PC-9 (cell line): ENCODE data around the gene LEFTY2. TPM values are rescaled to one million over a fixed set of nuclear protein-coding genes. Genes with fewer than 3 reads are reported as not detected.
"Not testable (repeated sequence)": the region's sequence is repeated elsewhere in the genome, so short reads cannot be mapped to it uniquely, and the experiment has no call there.

Experiments used
- BruUV-seq: library from RNA; stranded (reverse); fragments of 400-500 nt; replicated peaks from 2 replicates; lab custom pipeline; 2021; lab: Mats Ljungman, UMichigan
- CTCF ChIA-PET: fragments of 300-600 bp; sonication (Branson Sonifier 250); formaldehyde crosslinking; loops from one replicate; lab custom pipeline; 2022; ENCODE audit warnings: antibody characterized with exemption; lab: Charles Lee
- POLR2A ChIA-PET: fragments of 300-600 bp; sonication (Branson Sonifier 250); formaldehyde crosslinking; loops from one replicate; lab custom pipeline; 2022; ENCODE audit warnings: antibody characterized with exemption; ENCODE audit not compliant: unreplicated experiment; lab: Charles Lee
- DNase-seq, 2 experiments: peaks; one replicate each; pipeline versions ENCODE4 v3.0.0 to v3.0.0-alpha.2; 2015 to 2022; ENCODE audit warnings: mixed read lengths in 1 of 2
- H2AFZ ChIP-seq: fragments of 200-600 bp; sonication (generic); 2 replicates; pipeline ENCODE4 v1.8.1; 2017; ENCODE audit warnings: antibody characterized with exemption
- H3F3A ChIP-seq: fragments of 200-600 bp; sonication (generic); 2 replicates; pipeline ENCODE4 v1.8.1; 2017; ENCODE audit warnings: antibody characterized with exemption, mild to moderate bottlenecking, low read depth; ENCODE audit not compliant: insufficient read depth
- H3K27ac ChIP-seq: fragments of 200-600 bp; sonication (generic); 2 replicates; pipeline ENCODE4 v1.6.1; 2016; ENCODE audit warnings: mixed run types
- H3K27me3 ChIP-seq: fragments of 200-600 bp; sonication (generic); 2 replicates; pipeline ENCODE4 v1.6.1; 2016; ENCODE audit warnings: low read depth, mixed run types; ENCODE audit not compliant: insufficient read depth
- H3K36me3 ChIP-seq: fragments of 200-600 bp; sonication (generic); 2 replicates; pipeline ENCODE4 v1.6.1; 2016; ENCODE audit warnings: low read depth, mixed run types
- H3K4me1 ChIP-seq: fragments of 200-600 bp; sonication (generic); replicated peaks from 2 replicates; pipeline ENCODE4 v1.6.1; 2016; ENCODE audit warnings: mixed run types; ENCODE audit not compliant: insufficient read depth
- H3K4me2 ChIP-seq: fragments of 200-600 bp; sonication (generic); 2 replicates; pipeline ENCODE4 v1.6.1; 2017; ENCODE audit warnings: mixed run types
- H3K4me3 ChIP-seq: fragments of 200-600 bp; sonication (generic); 2 replicates; pipeline ENCODE4 v1.6.1; 2016; ENCODE audit warnings: mixed run types
- H3K79me2 ChIP-seq: fragments of 200-600 bp; sonication (generic); 2 replicates; pipeline ENCODE4 v1.6.1; 2017; ENCODE audit warnings: low read depth, mixed run types
- H3K9me2 ChIP-seq: fragments of 200-600 bp; sonication (generic); 2 replicates; pipeline ENCODE4 v1.8.1; 2017; ENCODE audit warnings: mild to moderate bottlenecking; ENCODE audit not compliant: insufficient read depth
- H3K9me3 ChIP-seq: fragments of 200-600 bp; sonication (generic); 2 replicates; pipeline ENCODE4 v1.8.1; 2016; ENCODE audit warnings: low read depth; ENCODE audit not compliant: insufficient read depth
- H4K20me1 ChIP-seq: fragments of 200-600 bp; sonication (generic); 2 replicates; pipeline ENCODE4 v1.8.1; 2017; ENCODE audit not compliant: insufficient read depth
- EZH2 ChIP-seq: fragments of 200-600 bp; sonication (generic); IDR thresholded peaks from 2 replicates; pipeline ENCODE4 v1.8.0; 2017; ENCODE audit warnings: antibody characterized with exemption, low read depth
- intact Hi-C: fragments of 100-400 bp; cut with micrococcal nuclease; formaldehyde crosslinking; loops from one replicate; pipeline ENCODE4 v1.10.0; 2022; ENCODE audit not compliant: unreplicated experiment
- total RNA-seq: library from RNA; stranded (reverse); gene quantifications from 2 replicates; pipeline ENCODE4 v1.2.3, GENCODE V29; 2021
- TF ChIP-seq, protein P1 (sequence below): fragments of 200-600 bp; sonication (generic); conservative IDR thresholded peaks from 2 replicates; pipeline ENCODE4 v1.6.1; 2017; ENCODE audit warnings: mixed run types, antibody characterized with exemption, mild to moderate bottlenecking, moderate library complexity

The LEFTY2 gene
- total RNA-seq, 1 experiment from 2014 or later: not detected

DNA sequence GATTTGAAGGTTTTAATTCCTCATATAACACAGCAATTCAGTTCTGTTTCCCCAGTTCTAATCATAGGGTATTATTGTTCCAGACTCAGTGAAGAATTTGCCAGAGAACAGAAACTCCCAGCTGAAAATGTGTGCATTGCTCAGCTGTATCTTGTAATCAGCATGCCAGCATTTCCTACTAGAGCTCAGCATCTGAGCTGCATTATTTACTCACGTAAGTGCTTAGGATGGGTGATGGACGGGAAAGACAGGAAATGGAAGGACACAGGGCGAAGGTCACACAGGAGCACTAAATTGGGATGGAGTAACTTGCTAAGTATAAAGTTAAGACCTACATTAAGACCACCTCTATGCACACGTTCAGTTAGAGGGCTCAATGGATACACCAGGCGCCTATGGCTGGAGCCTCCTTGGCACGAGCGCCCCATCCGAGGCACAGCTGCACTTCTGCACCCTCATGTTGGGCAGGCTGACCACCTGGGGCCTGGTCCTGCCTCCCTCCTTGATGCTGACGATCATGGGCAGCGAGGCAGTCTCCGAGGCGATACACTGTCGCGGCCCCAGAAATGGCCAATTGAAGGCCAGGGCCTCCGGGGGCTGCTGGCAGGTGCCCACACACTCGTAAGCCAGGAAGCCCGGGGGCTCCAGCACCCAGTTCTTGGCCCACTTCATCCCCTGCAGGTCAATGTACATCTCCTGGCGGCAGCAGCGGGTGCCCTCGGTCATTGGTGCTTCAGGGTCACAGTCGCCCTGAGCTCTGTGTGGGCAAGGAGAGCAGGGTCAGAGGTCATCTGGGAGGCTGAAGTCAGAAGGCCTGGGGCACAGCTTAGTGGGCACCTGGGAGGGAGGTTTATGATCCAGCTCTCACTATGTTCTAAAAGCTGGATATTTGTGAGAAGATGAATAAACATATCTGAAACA, 3.7 kb downstream of the LEFTY2 start:
- no peak for DNase-seq
- intact Hi-C loops: no loop called here
- no peaks in the 10 kb centered on the region for H3K79me2 ChIP-seq
- peaks cover 5% of the 10 kb centered on the region for H3K4me1 ChIP-seq
- no peak overlapping the region for H3K4me2 ChIP-seq
- H2AFZ ChIP-seq: no peak overlapping the region
- H3K9me3 ChIP-seq: no peaks in the 10 kb centered on the region
- no peak for TF ChIP-seq EZH2
- TF ChIP-seq, protein P1, sequence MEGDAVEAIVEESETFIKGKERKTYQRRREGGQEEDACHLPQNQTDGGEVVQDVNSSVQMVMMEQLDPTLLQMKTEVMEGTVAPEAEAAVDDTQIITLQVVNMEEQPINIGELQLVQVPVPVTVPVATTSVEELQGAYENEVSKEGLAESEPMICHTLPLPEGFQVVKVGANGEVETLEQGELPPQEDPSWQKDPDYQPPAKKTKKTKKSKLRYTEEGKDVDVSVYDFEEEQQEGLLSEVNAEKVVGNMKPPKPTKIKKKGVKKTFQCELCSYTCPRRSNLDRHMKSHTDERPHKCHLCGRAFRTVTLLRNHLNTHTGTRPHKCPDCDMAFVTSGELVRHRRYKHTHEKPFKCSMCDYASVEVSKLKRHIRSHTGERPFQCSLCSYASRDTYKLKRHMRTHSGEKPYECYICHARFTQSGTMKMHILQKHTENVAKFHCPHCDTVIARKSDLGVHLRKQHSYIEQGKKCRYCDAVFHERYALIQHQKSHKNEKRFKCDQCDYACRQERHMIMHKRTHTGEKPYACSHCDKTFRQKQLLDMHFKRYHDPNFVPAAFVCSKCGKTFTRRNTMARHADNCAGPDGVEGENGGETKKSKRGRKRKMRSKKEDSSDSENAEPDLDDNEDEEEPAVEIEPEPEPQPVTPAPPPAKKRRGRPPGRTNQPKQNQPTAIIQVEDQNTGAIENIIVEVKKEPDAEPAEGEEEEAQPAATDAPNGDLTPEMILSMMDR: no peak
- CTCF ChIA-PET: no interaction called here
- no peaks in the 10 kb centered on the region for H3K36me3 ChIP-seq
- H3F3A ChIP-seq: 0 out of 2 replicates have a peak, but pooled peaks cover 8% of the 10 kb centered on the region
- POLR2A ChIA-PET: interaction anchor here (0.6 to 0.7 kb wide), 2 partner anchors 43 to 341 kb away, joined by 3 read pairs; no protein-coding TSS in a partner anchor
- H3K27ac ChIP-seq: no peak overlapping the region
- no peaks in the 10 kb centered on the region for H4K20me1 ChIP-seq
- H3K27me3 ChIP-seq: no peaks in the 10 kb centered on the region
- no peaks in the 10 kb centered on the region for H3K9me2 ChIP-seq
- no TSS peak for BruUV-seq
- H3K4me3 ChIP-seq: no peak overlapping the region

- Histone ChIP-seq H3K4me3 (no peak overlapping the region), H3K9me3 (no peaks in the 10 kb centered on the region), H3K27me3 (no peaks in the 10 kb centered on the region), H3K4me2 (0 out of 2 replicates have a peak overlapping the region, but pooled peaks have one; percentile 5), H3K79me2 (no peaks in the 10 kb centered on the region), H4K20me1 (no peaks in the 10 kb centered on the region), H3F3A (0 out of 2 replicates have a peak, but pooled peaks cover 8% of the 10 kb centered on the region), H3K27ac (no peak overlapping the region), H3K4me1 (peaks cover 5% of the 10 kb centered on the region), H3K36me3 (no peaks in the 10 kb centered on the region), H2AFZ (no peak overlapping the region), H3K9me2 (no peaks in the 10 kb centered on the region)
- no peak for TF ChIP-seq EZH2
- TF ChIP-seq, protein P1: no peak
- BruUV-seq: no TSS peak
- CTCF ChIA-PET: interaction anchor here (0.6 kb wide), 1 partner anchor 13 kb away, joined by 4 read pairs; no protein-coding TSS in a partner anchor
- intact Hi-C loops: no loop called here
- POLR2A ChIA-PET: interaction anchor here (0.6 to 0.7 kb wide), 2 partner anchors 44 to 340 kb away, joined by 3 read pairs; no protein-coding TSS in a partner anchor
- no peak for DNase-seq
Measured at GRCh38 chr1:225936523-225936922, 4.5 kb downstream of the LEFTY2 start.

GRCh38 chr1:225936086-225936485, 4.9 kb downstream of the LEFTY2 start:
- H3K9me3 ChIP-seq, H3K27ac ChIP-seq, H2AFZ ChIP-seq, H3F3A ChIP-seq, H3K36me3 ChIP-seq, H3K27me3 ChIP-seq, H3K4me1 ChIP-seq, H3K9me2 ChIP-seq, intact Hi-C loops, BruUV-seq, H3K4me3 ChIP-seq, H4K20me1 ChIP-seq, H3K79me2 ChIP-seq: not testable (repeated sequence)
- ChIA-PET CTCF (interaction anchor here (0.6 kb wide), 1 partner anchor 13 kb away, joined by 4 read pairs; no protein-coding TSS in a partner anchor), POLR2A (interaction anchor here (0.6 kb wide), 1 partner anchor 477 kb away, joined by 4 read pairs; no protein-coding TSS in a partner anchor)
- DNase-seq: peak; percentile 77 to 89
- 0 out of 2 replicates have a peak overlapping the region, but pooled peaks have one; percentile 5 for H3K4me2 ChIP-seq
